Middle frontal gyrus (tissue), 1 donor: Measurements from ENCODE around the gene DAP3.

Experiments
- DNase-seq: peaks from one replicate; pipeline ENCODE4 v3.0.0-alpha.2; 2015; ENCODE audit warnings: low spot score; ENCODE audit errors: extremely low spot score

The DAP3 gene

DNA sequence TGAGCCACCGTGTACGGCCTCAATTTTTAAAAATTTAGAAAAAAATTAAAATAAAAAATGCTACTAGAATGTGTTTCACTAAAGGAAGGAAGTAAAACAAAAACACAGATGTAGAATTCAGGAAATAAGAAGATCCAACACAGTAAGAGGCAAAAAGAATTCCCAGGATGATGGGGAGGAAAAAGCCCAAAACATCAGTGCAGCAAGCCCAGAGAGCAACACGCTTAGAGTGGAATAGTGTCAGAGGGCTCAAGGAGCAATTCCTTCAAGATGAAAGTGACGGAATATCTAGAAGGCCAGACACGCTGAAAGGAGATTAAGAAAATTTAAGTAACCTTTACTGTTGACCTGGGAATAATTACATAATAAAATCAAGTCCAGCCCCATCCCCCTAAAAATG, 80.4 kb downstream of the DAP3 start:
- DNase-seq = no peak

DNA sequence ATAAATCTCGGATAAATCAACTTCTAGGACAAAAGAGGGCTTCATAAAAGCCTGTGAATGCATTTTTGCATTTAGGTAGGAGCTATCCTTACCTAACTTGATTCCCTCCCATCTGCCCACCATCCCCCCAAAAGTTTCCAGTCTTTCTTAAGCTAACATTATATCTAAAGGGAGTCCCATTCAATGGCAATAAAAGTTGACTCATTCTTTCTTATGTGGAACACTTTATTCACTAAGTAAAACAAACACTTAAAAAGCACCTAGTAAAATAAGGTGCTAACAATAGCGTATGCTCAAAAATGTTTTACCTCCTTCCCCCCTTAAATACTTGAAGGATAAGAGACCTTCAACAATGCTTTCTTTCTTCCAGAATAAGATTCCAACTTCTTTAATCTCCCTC, 84.3 kb downstream of the DAP3 start:
- no peak for DNase-seq

DNA sequence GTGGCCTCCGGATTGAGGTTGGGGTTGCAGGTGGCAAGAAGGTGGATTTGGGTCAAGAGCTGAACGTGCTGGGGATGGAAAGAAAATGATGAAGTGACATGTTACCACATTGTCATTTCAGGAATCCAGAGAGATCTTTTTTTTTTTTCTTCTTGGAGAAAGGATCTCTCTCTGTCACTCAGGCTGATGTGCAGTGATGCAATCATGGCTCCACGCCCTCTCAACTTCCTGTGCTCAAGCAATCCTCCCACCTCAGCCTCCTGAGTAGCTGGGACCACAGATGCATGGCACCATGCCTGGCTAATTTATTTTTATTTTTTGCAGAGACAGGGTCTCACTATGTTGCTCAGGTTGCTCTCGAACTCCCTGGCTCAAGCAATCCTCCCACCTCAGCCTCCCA, 87.5 kb downstream of the DAP3 start:
- DNase-seq = no peak

DNA sequence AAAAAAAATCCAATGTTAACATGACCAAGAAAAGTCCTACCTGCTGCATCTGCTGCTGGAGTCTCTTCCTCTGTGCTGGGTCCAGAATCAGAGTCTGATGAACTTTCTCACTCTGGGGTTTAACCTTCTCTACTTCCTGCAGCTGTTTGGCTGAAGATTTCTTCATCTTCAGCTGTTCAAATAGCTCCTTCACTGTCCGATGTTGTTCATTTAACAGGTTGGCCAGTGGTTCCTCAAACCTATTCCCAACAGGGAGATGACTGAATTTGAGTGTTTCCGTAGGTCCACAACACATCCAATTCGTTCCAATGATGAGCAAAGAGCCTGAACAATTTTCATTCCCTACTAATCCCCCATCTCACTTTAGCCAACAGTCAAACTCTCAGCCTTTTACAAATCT, 88.7 kb downstream of the DAP3 start:
- no peak for DNase-seq
